ENCODE measurements around the gene PDE6C.

DNA sequence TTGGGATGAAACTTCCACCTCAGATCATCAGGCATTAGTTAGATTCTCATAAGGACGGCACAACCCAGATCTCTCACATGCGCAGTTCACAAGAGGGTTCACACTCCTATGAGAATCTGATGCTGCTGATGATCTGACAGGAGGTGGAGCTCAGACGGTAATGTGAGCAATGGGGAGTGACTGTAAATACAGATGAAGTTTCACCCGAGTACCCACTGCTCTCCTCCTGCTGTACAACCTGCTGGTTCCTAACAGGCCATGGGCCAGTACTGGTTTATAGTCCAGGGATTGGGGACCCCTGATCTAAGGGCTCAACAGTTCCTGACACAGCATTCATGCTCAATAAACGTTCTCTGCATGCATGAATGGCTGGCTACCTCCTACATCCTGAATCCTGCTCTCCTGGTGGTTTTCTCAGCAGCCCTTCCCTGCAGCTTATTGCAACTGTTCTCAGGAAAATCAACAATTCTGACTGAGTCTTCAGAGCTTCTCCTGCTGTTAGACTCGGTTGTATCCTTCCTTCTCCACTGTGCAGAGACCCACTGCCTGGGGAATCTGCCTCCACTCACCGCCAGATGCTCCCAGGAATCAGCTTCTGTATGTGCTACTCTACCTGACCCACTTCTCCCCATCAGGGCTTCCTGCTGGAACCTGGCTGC lies 17.4 kb downstream of the PDE6C start:
- TF ChIP-seq GATA3 (IDR thresholded peaks at IDR 0.05; ENCODE audit: low read depth, low read length) (no peak), GATA2 (IDR thresholded peaks at IDR 0.05; ENCODE audit: low read depth, low read length) (no peak)

Measured in SH-SY5Y (cell line).